Measurements from ENCODE around the gene SAMD3.
"Not testable (repeated sequence)": the region's sequence is repeated elsewhere in the genome, so short reads cannot be mapped to it uniquely, and the experiment has no call there.

The SAMD3 gene

GRCh38 chr6:130222775-130223174 is at the start of gene SAMD3:
Gene SAMD3 (minus strand): TSS chr6:130222951. CDS start chr6:130215273, 7,678 bp downstream.
- Histone ChIP-seq H3K27me3 (ENCODE audit: low read depth, low read length) (no peaks in the 10 kb centered on the region), H3K4me3 (ENCODE audit: low read depth in 1 of 2, low read length in 2 of 2) (no peak within 1 kb of the TSS), H3K4me1 (ENCODE audit: control insufficient read depth in 1 of 2, insufficient read depth in 2 of 2, low read length in 2 of 2) (no peaks in the 10 kb centered on the region), H3K27ac (ENCODE audit: low read length) (no peak within 1 kb of the TSS), H3K9me3 (ENCODE audit: control insufficient read depth in 1 of 2, low read length in 2 of 2) (no peaks in the 10 kb centered on the region), H3K36me3 (ENCODE audit: control insufficient read depth in 1 of 2, insufficient read depth in 2 of 2, low read length in 2 of 2) (no peaks in the 10 kb centered on the region)

GRCh38 chr6:130269969-130270635 is 47.4 kb upstream of the SAMD3 start:
- H3K4me1 ChIP-seq (ENCODE audit: control insufficient read depth in 1 of 2, insufficient read depth in 2 of 2, low read length in 2 of 2): no peaks in the 10 kb centered on the region
- no peak overlapping the region for H3K4me3 ChIP-seq (ENCODE audit: low read depth in 1 of 2, low read length in 2 of 2)
- H3K9me3 ChIP-seq (ENCODE audit: control insufficient read depth in 1 of 2, low read length in 2 of 2): peaks cover 10 to 14% of the 10 kb centered on the region in 2 donors
- H3K36me3 ChIP-seq (ENCODE audit: control insufficient read depth in 1 of 2, insufficient read depth in 2 of 2, low read length in 2 of 2): no peaks in the 10 kb centered on the region
- no peaks in the 10 kb centered on the region for H3K27me3 ChIP-seq (ENCODE audit: low read depth, low read length)
- H3K27ac ChIP-seq (ENCODE audit: low read length): no peak overlapping the region

- not testable (repeated sequence) for H3K27me3 ChIP-seq (ENCODE audit: low read depth, low read length); H3K27ac ChIP-seq (ENCODE audit: low read length); H3K9me3 ChIP-seq (ENCODE audit: control insufficient read depth in 1 of 2, low read length in 2 of 2); H3K36me3 ChIP-seq (ENCODE audit: control insufficient read depth in 1 of 2, insufficient read depth in 2 of 2, low read length in 2 of 2); H3K4me1 ChIP-seq (ENCODE audit: control insufficient read depth in 1 of 2, insufficient read depth in 2 of 2, low read length in 2 of 2); H3K4me3 ChIP-seq (ENCODE audit: low read depth in 1 of 2, low read length in 2 of 2)
These were observed 42.8 kb upstream of the SAMD3 start for GRCh38 chr6:130265553-130265952.

- no peaks in the 10 kb centered on the region for H3K9me3 ChIP-seq (ENCODE audit: control insufficient read depth in 1 of 2, low read length in 2 of 2)
- no peak overlapping the region for H3K27ac ChIP-seq (ENCODE audit: low read length)
- no peaks in the 10 kb centered on the region for H3K27me3 ChIP-seq (ENCODE audit: low read depth, low read length)
- H3K4me1 ChIP-seq (ENCODE audit: control insufficient read depth in 1 of 2, insufficient read depth in 2 of 2, low read length in 2 of 2): no peaks in the 10 kb centered on the region
- no peak overlapping the region for H3K4me3 ChIP-seq (ENCODE audit: low read depth in 1 of 2, low read length in 2 of 2)
- H3K36me3 ChIP-seq (ENCODE audit: control insufficient read depth in 1 of 2, insufficient read depth in 2 of 2, low read length in 2 of 2): no peaks in the 10 kb centered on the region
These were observed 39.3 kb upstream of the SAMD3 start for GRCh38 chr6:130262008-130262407.

- H3K9me3 ChIP-seq (ENCODE audit: control insufficient read depth in 1 of 2, low read length in 2 of 2); H3K4me1 ChIP-seq (ENCODE audit: control insufficient read depth in 1 of 2, insufficient read depth in 2 of 2, low read length in 2 of 2); H3K27ac ChIP-seq (ENCODE audit: low read length); H3K4me3 ChIP-seq (ENCODE audit: low read depth in 1 of 2, low read length in 2 of 2); H3K36me3 ChIP-seq (ENCODE audit: control insufficient read depth in 1 of 2, insufficient read depth in 2 of 2, low read length in 2 of 2); H3K27me3 ChIP-seq (ENCODE audit: low read depth, low read length): not testable (repeated sequence)
These were observed 38.8 kb upstream of the SAMD3 start for GRCh38 chr6:130261558-130261957.

GRCh38 chr6:130260614-130261241 is 38.0 kb upstream of the SAMD3 start:
- not testable (repeated sequence) for H3K36me3 ChIP-seq (ENCODE audit: control insufficient read depth in 1 of 2, insufficient read depth in 2 of 2, low read length in 2 of 2); H3K4me3 ChIP-seq (ENCODE audit: low read depth in 1 of 2, low read length in 2 of 2); H3K27ac ChIP-seq (ENCODE audit: low read length); H3K27me3 ChIP-seq (ENCODE audit: low read depth, low read length); H3K9me3 ChIP-seq (ENCODE audit: control insufficient read depth in 1 of 2, low read length in 2 of 2); H3K4me1 ChIP-seq (ENCODE audit: control insufficient read depth in 1 of 2, insufficient read depth in 2 of 2, low read length in 2 of 2)

- not testable (repeated sequence) for H3K9me3 ChIP-seq (ENCODE audit: control insufficient read depth in 1 of 2, low read length in 2 of 2); H3K36me3 ChIP-seq (ENCODE audit: control insufficient read depth in 1 of 2, insufficient read depth in 2 of 2, low read length in 2 of 2); H3K27me3 ChIP-seq (ENCODE audit: low read depth, low read length); H3K27ac ChIP-seq (ENCODE audit: low read length); H3K4me1 ChIP-seq (ENCODE audit: control insufficient read depth in 1 of 2, insufficient read depth in 2 of 2, low read length in 2 of 2); H3K4me3 ChIP-seq (ENCODE audit: low read depth in 1 of 2, low read length in 2 of 2)
These were observed 37.3 kb upstream of the SAMD3 start for GRCh38 chr6:130260050-130260462.

- H3K9me3 ChIP-seq (ENCODE audit: control insufficient read depth in 1 of 2, low read length in 2 of 2): no peaks in the 10 kb centered on the region
- no peaks in the 10 kb centered on the region for H3K27me3 ChIP-seq (ENCODE audit: low read depth, low read length)
- H3K27ac ChIP-seq (ENCODE audit: low read length): no peak overlapping the region
- no peak overlapping the region for H3K4me3 ChIP-seq (ENCODE audit: low read depth in 1 of 2, low read length in 2 of 2)
- H3K36me3 ChIP-seq (ENCODE audit: control insufficient read depth in 1 of 2, insufficient read depth in 2 of 2, low read length in 2 of 2): no peaks in the 10 kb centered on the region
- no peaks in the 10 kb centered on the region for H3K4me1 ChIP-seq (ENCODE audit: control insufficient read depth in 1 of 2, insufficient read depth in 2 of 2, low read length in 2 of 2)
These were observed 36.8 kb upstream of the SAMD3 start for GRCh38 chr6:130259557-130259956.

GRCh38 chr6:130259140-130259539 is 36.4 kb upstream of the SAMD3 start:
- H3K4me1 ChIP-seq (ENCODE audit: control insufficient read depth in 1 of 2, insufficient read depth in 2 of 2, low read length in 2 of 2): no peaks in the 10 kb centered on the region
- H3K9me3 ChIP-seq (ENCODE audit: control insufficient read depth in 1 of 2, low read length in 2 of 2): no peaks in the 10 kb centered on the region
- H3K4me3 ChIP-seq (ENCODE audit: low read depth in 1 of 2, low read length in 2 of 2): no peak overlapping the region
- no peaks in the 10 kb centered on the region for H3K27me3 ChIP-seq (ENCODE audit: low read depth, low read length)
- no peaks in the 10 kb centered on the region for H3K36me3 ChIP-seq (ENCODE audit: control insufficient read depth in 1 of 2, insufficient read depth in 2 of 2, low read length in 2 of 2)
- H3K27ac ChIP-seq (ENCODE audit: low read length): no peak overlapping the region

- Histone ChIP-seq H3K4me1 (ENCODE audit: control insufficient read depth in 1 of 2, insufficient read depth in 2 of 2, low read length in 2 of 2) (no peaks in the 10 kb centered on the region), H3K27ac (ENCODE audit: low read length) (no peak overlapping the region), H3K36me3 (ENCODE audit: control insufficient read depth in 1 of 2, insufficient read depth in 2 of 2, low read length in 2 of 2) (no peaks in the 10 kb centered on the region), H3K4me3 (ENCODE audit: low read depth in 1 of 2, low read length in 2 of 2) (no peak overlapping the region), H3K9me3 (ENCODE audit: control insufficient read depth in 1 of 2, low read length in 2 of 2) (no peaks in the 10 kb centered on the region), H3K27me3 (ENCODE audit: low read depth, low read length) (no peaks in the 10 kb centered on the region)
These were observed 29.9 kb upstream of the SAMD3 start for GRCh38 chr6:130252527-130253237.

- no peaks in the 10 kb centered on the region for H3K36me3 ChIP-seq (ENCODE audit: control insufficient read depth in 1 of 2, insufficient read depth in 2 of 2, low read length in 2 of 2)
- no peaks in the 10 kb centered on the region for H3K27me3 ChIP-seq (ENCODE audit: low read depth, low read length)
- no peaks in the 10 kb centered on the region for H3K9me3 ChIP-seq (ENCODE audit: control insufficient read depth in 1 of 2, low read length in 2 of 2)
- no peak overlapping the region for H3K4me3 ChIP-seq (ENCODE audit: low read depth in 1 of 2, low read length in 2 of 2)
- no peaks in the 10 kb centered on the region for H3K4me1 ChIP-seq (ENCODE audit: control insufficient read depth in 1 of 2, insufficient read depth in 2 of 2, low read length in 2 of 2)
- H3K27ac ChIP-seq (ENCODE audit: low read length): no peak overlapping the region
These were observed 22.5 kb upstream of the SAMD3 start for GRCh38 chr6:130245267-130245666.

Measured in muscle layer of duodenum (tissue), 2 donors.